Stomach smooth muscle (tissue), 2 donors: ENCODE data around the gene MAP3K14.
"Not testable (repeated sequence)": the region's sequence is repeated elsewhere in the genome, so short reads cannot be mapped to it uniquely, and the experiment has no call there.

ENCODE experiments used
- H3K27ac ChIP-seq: one replicate; pipeline ENCODE4 v1.7.0; 2013; ENCODE audit warnings: mild to moderate bottlenecking, low read length, inconsistent platforms
- H3K27me3 ChIP-seq, 2 donors: one replicate each; pipeline ENCODE4 v1.7.0; 2013; ENCODE audit warnings: low read length in 2 of 2; ENCODE audit not compliant: insufficient read depth in 2 of 2, control insufficient read depth in 1 of 2
- H3K36me3 ChIP-seq, 2 donors: one replicate each; pipeline ENCODE4 v1.7.0; 2013; ENCODE audit warnings: low read length in 2 of 2; ENCODE audit not compliant: control insufficient read depth in 2 of 2, insufficient read depth in 2 of 2
- H3K4me1 ChIP-seq: one replicate; pipeline ENCODE4 v1.7.0; 2013; ENCODE audit warnings: low read length; ENCODE audit not compliant: control insufficient read depth, insufficient read depth
- H3K4me3 ChIP-seq, 2 donors: one replicate each; pipeline ENCODE4 v1.7.0; 2013; ENCODE audit warnings: low read length in 2 of 2
- H3K9ac ChIP-seq, 2 donors: one replicate each; pipeline ENCODE4 v1.7.0; 2013; ENCODE audit warnings: low read length in 2 of 2, mild to moderate bottlenecking in 1 of 2
- H3K9me3 ChIP-seq, 2 donors: one replicate each; pipeline ENCODE4 v1.7.0; 2013; ENCODE audit warnings: low read length in 2 of 2; ENCODE audit not compliant: control insufficient read depth in 2 of 2
- donor health status: healthy.
- donor health status: Pancreatic carcinoma.

MAP3K14 gene

DNA sequence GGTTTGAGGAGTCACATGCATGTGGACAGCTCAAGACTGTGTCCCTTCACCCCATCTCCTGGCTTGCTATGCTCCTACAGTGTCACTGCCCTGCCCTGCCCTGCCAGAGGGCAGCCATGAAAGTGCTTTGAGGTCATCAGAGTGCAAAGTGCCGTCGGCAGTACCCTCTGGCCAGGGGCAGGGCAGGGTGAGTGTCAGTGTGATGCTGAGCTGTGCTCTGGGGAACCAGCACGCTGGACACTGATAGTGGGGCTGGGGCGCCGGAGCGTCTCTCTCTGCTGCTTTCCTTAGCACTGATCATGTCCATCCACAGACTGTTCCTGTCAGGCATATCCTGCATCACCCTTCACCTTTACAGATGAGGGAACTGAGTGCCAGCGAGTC lies 53.4 kb downstream of the MAP3K14 start:
- H3K36me3 ChIP-seq = peaks cover 45 to 48% of the 10 kb centered on the region in 2 donors
- H3K27ac ChIP-seq = peak overlapping the region; percentile 41
- H3K4me1 ChIP-seq = peaks cover 18% of the 10 kb centered on the region
- H3K27me3 ChIP-seq = no peaks in the 10 kb centered on the region
- H3K9me3 ChIP-seq = no peaks in the 10 kb centered on the region
- no peak overlapping the region for H3K4me3 ChIP-seq
- no peak overlapping the region for H3K9ac ChIP-seq

DNA sequence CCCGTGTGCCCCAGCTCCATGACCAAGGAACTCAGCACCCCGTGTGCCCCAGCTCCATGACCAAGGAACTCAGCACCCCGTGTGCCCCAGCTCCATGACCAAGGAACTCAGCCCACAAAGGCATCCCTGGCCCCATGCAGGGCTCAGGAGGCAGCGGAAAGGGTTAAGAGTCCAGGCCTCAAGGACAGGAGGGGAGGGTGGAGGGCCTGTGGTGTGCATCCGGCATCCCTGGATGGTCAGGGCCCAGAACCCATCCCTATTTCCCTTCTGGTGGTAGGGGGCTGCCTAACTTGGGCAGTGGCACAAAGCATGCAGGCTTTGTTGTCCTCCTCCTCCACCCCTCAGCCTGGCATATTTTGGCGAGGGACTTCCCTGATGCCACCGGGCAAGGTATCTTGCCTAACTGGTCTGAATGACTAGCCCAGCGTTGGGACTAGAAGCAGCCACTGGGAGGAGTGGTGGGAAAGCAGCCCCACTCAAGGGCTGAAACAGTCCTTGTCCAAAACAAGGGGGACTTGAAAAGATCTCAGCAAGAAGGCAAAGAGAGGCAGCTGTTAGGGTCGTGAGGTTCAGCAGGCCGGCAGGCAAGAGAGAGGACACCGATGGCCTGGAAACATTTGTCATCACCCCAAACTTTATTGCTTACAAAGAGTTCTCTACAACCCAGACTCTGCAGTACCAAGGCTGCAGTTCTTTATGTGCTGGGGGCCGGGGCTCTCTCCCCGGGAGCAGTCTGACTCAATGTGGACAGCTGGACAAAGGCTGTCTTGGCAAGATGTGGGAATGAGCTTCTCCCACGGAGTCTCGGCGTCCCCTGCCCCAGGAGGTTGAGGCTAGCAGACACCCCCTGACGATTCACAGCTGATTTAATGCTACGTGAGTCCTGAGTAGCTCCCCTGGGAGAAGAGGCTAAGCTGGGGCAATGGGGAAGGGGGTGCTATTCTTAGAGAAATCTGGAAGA lies 54.0 kb downstream of the MAP3K14 start:
- H3K9me3 ChIP-seq = no peaks in the 10 kb centered on the region
- H3K36me3 ChIP-seq = peaks cover 40 to 41% of the 10 kb centered on the region in 2 donors
- H3K4me3 ChIP-seq = peak overlapping the region; percentile 66 to 79
- H3K27me3 ChIP-seq = no peaks in the 10 kb centered on the region
- H3K4me1 ChIP-seq = peaks cover 18% of the 10 kb centered on the region
- peak overlapping the region; percentile 41 for H3K27ac ChIP-seq
- H3K9ac ChIP-seq = peak overlapping the region in 1 of 2 donors; percentile 49

DNA sequence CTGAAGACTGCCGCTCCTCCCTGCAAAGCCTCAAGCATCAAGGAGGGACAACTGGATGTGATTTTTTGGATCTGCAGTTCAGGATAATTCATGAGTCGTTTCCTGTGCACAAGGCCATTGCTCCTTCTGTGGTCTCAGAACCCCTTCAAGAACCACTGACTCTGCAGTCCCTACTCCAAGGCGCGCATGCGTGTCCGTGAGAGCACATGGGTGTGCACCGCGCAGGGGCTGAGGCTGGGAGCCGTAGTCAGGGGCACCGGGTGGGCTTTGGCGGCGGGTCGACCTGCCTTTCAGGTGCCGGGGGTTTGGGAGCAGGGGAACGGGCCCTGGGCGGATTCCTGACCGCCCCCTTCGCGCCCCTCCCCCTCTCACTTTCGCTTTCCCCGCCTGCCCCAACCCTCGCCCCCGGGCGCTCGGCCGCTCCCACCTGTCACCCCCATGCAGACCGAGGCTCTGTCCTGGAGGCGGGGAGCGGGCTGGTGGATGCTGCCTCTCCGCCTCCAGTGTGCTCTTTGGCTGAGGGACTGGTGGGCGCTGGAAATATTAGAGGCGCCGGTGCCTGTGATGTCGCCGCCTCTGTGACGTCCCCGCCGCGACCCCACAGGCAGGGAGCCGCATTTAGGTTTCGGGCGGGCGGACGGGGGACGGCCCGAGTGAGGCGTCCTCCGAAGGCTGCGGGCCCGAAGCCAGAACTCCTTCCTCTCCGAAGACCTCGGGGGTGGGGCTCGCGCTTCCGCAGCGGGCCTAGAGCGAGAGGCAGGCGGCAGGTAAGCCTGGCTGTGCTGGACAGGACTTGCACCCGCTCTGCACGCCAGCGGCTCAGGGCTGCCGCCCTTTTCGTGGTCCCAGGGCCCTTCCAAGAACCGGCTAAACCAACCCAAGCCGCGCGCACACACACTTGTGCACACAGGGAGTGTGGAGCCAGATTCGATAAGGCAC lies 55.0 kb downstream of the MAP3K14 start, which contains the start of gene SPATA32:
SPATA32 (minus strand) TSS at position 518 of the 939 bp plus-strand sequence; CDS start at position 440, 78 bp downstream.
- Histone ChIP-seq H3K9ac (peak within 1 kb of the TSS; percentile 36 to 49), H3K27ac (peak within 1 kb of the TSS; percentile 41), H3K4me1 (peaks cover 18% of the 10 kb centered on the region), H3K9me3 (no peaks in the 10 kb centered on the region), H3K36me3 (peaks cover 30 to 32% of the 10 kb centered on the region in 2 donors), H3K4me3 (peak within 1 kb of the TSS; percentile 66 to 79), H3K27me3 (no peaks in the 10 kb centered on the region)

DNA sequence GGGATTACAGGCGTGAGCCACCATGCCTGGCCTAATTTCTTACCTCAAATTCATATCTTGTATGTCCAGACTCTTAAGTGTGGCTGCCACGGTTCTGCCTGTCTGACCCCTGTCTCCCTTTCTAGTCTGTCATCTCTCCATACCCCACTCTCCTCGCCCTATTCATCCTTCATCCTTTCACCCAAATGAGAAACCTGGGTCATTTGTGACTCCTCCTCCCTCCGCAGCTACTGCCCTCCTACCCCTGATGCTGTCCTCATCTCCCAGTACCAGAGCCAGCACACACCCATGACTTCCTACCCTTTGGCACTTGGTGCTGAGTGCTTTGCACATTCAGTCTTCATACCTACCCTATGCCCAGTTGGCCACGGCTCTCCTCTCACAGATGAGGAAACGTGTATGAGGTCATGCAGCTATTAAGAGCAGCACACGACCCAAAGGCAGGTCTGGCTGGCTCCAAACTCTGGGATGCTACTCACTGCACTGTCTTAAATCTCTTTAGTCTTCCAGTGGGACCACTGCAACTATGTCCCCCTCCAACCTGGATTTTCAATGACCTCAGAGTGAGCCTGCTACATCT lies 56.5 kb downstream of the MAP3K14 start:
- no peaks in the 10 kb centered on the region for H3K27me3 ChIP-seq
- H3K4me3 ChIP-seq = no peak overlapping the region
- peaks cover 20% of the 10 kb centered on the region for H3K4me1 ChIP-seq
- H3K9me3 ChIP-seq = no peaks in the 10 kb centered on the region
- H3K27ac ChIP-seq = no peak overlapping the region
- H3K36me3 ChIP-seq = peaks cover 19 to 20% of the 10 kb centered on the region in 2 donors
- H3K9ac ChIP-seq = no peak overlapping the region

DNA sequence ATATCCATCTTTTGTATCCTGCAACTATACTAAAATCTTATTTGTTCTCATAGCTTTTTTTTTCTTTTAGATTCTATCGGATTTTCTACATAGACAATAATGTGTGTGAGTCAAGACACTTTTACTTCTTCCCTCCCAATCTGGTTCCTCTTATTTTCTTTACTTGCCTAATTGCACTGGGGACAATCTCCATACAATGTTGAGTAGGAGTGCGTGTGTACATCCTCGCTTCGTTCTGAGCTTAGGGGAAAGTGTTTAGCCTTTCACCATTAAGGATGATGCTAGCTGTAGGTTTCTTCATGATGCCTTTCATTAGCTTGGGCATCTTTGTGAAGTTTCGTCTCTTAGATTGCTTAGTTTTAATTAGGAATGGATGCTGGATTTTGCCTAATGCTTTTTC lies 57.8 kb downstream of the MAP3K14 start:
- Histone ChIP-seq H3K9me3 (no peaks in the 10 kb centered on the region), H3K4me1 (peaks cover 20% of the 10 kb centered on the region), H3K27ac (no peak overlapping the region), H3K27me3 (no peaks in the 10 kb centered on the region), H3K9ac (no peak overlapping the region), H3K4me3 (no peak overlapping the region), H3K36me3 (peaks cover 6 to 8% of the 10 kb centered on the region in 2 donors)

DNA sequence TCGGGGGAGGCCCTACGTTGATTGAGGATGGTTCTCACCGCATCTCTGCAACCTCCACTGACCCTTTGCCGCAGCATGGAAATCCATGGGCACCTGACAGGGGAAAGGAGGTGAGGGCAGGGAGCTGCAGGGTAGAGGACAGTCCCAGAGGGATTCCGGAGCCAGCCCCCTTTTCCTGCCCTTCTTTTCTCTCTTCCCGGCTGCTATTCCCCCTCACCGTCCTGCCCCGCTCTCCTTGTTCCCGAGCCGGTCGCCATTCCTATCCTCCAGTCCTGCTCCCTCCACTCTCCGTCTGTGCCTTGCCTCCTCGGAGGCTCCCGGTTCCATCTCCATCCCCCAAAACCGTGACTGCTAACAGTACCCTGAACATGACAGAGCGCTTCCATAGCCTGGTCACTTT lies 59.7 kb downstream of the MAP3K14 start:
- no peak overlapping the region for H3K4me3 ChIP-seq
- peaks cover 11% of the 10 kb centered on the region for H3K4me1 ChIP-seq
- no peak overlapping the region for H3K27ac ChIP-seq
- no peaks in the 10 kb centered on the region for H3K27me3 ChIP-seq
- H3K36me3 ChIP-seq = no peaks in the 10 kb centered on the region
- H3K9me3 ChIP-seq = no peaks in the 10 kb centered on the region
- no peak overlapping the region for H3K9ac ChIP-seq

DNA sequence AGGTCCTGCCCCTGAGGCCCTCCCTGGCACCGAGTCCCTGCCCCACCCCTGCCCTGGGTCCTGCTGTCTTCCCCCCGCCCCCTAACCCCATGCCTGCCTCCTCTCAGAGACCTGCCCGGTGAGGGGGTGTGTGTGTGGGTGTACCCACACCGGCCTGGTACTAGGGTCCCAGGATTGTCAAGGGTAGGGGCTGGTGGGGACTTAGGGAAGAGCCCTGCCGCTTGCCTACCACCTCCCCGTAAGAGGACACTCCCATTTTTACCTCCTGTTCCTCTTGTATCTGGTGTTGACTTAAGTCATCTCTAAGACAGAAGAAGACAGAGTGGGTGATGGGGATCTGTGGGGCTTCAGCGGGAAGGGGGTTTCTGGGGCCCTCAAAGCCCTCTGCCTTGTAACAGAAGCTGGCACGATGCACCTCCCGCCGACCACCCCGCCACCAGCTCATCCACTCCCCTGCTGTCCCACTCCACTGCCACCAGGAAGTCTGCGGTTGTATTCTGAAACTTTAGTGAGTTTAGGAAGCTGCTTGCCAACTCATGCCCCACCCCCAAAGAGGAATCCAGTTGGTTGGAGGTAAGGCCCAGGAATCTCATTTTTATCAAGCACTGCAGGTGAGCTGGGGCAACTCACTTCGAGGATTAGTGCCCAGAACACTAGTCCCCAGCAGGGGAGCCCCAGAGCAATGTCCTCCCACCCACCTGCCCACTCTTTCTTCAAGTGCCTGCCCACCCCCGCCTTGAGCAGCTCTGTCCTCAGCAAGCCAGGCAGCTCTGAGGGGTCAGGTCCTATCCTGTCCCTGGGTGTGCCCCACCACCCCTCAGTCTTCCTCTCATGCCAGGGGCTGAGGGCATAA lies 60.5 kb downstream of the MAP3K14 start:
- H3K27me3 ChIP-seq = no peaks in the 10 kb centered on the region
- no peak overlapping the region for H3K4me3 ChIP-seq
- no peak overlapping the region for H3K27ac ChIP-seq
- no peaks in the 10 kb centered on the region for H3K36me3 ChIP-seq
- peaks cover 4% of the 10 kb centered on the region for H3K4me1 ChIP-seq
- no peak overlapping the region for H3K9ac ChIP-seq
- no peaks in the 10 kb centered on the region for H3K9me3 ChIP-seq

DNA sequence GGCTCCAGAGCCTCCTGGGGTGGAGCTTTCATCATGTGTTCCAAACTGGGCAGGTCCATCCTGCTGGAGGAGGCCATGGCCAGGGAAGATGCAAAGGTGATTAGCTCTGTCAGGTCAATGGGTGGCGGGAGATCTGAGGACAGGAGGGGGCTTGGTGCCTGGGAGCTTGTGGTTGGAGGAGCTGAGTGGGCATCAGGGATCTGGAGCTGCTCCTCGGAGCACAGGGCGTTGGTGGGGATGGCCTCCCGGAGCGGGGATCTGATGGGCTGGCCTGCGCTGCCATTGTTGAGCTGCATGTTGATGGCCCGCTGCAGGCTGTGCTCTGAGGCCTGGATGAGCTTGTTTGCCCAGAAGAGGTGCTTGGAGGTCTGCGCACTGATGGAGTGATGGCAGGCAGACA lies 61.5 kb downstream of the MAP3K14 start:
- H3K4me1 ChIP-seq = peaks cover 2% of the 10 kb centered on the region
- H3K4me3 ChIP-seq = no peak overlapping the region
- H3K9ac ChIP-seq = no peak overlapping the region
- H3K27me3 ChIP-seq = no peaks in the 10 kb centered on the region
- H3K27ac ChIP-seq = no peak overlapping the region
- H3K9me3 ChIP-seq = no peaks in the 10 kb centered on the region
- H3K36me3 ChIP-seq = no peaks in the 10 kb centered on the region

DNA sequence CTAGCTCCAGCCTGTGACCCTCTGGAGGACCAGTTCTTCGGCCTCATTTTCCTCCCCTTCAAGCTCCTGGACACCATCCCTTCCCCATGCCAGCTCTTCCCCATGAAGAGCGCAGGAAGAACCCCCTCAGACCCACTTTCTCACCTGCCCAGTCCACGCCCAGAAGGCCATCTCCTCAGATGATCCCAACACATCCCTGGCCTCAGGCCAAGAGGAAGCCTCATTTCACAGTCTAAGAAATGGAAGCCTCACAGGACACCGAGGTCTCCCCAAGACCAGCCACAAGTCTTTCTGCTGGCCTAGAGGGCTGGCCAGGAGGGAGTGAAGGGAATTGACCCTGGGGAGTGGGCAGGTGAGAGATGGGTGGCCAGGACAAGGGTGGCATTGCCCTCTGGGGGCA lies 62.9 kb downstream of the MAP3K14 start:
- no peak overlapping the region for H3K9ac ChIP-seq
- H3K27ac ChIP-seq = no peak overlapping the region

DNA sequence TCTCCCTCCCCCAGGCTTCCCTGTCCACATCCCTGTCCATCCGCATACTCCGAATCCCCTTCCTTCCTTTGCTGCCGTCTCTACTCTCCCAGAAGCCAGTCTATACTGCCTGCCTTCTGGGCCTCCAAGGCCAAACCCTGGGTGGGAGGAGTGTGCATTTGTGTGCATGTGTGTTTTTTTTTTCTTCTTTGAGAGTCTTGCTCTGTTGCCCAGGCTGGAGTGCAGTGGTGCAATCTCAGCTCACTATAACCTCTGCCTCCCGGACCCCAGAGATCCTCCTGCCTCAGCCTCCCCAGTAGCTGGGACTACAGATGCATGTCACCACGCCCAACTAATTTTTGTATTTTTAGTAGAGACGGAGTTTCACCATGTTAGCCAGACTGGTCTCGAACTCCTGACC lies 63.6 kb downstream of the MAP3K14 start:
- H3K4me3 ChIP-seq, H3K9me3 ChIP-seq, H3K4me1 ChIP-seq, H3K27me3 ChIP-seq, H3K27ac ChIP-seq, H3K36me3 ChIP-seq, H3K9ac ChIP-seq: not testable (repeated sequence)

More for the DNA sequence above, 62.9 kb downstream of the MAP3K14 start:
- no peaks in the 10 kb centered on the region for H3K36me3 ChIP-seq
- no peak overlapping the region for H3K4me3 ChIP-seq
- peaks cover 2% of the 10 kb centered on the region for H3K4me1 ChIP-seq
- no peaks in the 10 kb centered on the region for H3K9me3 ChIP-seq
- H3K27me3 ChIP-seq = no peaks in the 10 kb centered on the region
